SK-N-SH (cell line): Measurements from ENCODE around the gene RBM33. TPM values are rescaled to one million over a fixed set of nuclear protein-coding genes. Genes with fewer than 3 reads are reported as not detected.

Experiments
- CTCF ChIA-PET: fragments of 300-600, 350-600 bp; formaldehyde crosslinking; extraction: SDS; loops from one replicate; lab custom pipeline; 2021; lab: Yijun Ruan, JAX
- POLR2A ChIA-PET: fragments of 350-600 bp; sonication (Branson Sonifier 250); formaldehyde crosslinking; extraction: SDS; loops from one replicate; lab custom pipeline; 2020; ENCODE audit warnings: antibody characterized with exemption, inconsistent platforms; lab: Yijun Ruan, JAX
- DNase-seq: peaks from one replicate; pipeline ENCODE4 v3.0.0; 2012
- H2AFZ ChIP-seq: fragments of 200-600 bp; sonication (generic); 2 replicates; pipeline ENCODE4 v1.8.1; 2016; ENCODE audit warnings: antibody characterized with exemption, mild to moderate bottlenecking, low read depth
- H3F3A ChIP-seq: fragments of 200-600 bp; sonication (generic); replicated peaks from 2 replicates; pipeline ENCODE3; 2016; ENCODE audit warnings: antibody characterized with exemption, mild to moderate bottlenecking; ENCODE audit not compliant: insufficient read depth
- H3K27ac ChIP-seq, 2 experiments: fragments of 200-500 bp in 1 of 2; fragments of 200-600 bp in 1 of 2; sonication (Bioruptor generic) in 1 of 2; sonication (generic), shearing (Covaris generic) in 1 of 2; 2 replicates each; pipeline versions ENCODE4 v1.5.1 to v1.6.1; 2014 to 2016; ENCODE audit warnings: low read depth in 2 of 2, inconsistent platforms in 1 of 2, low read length in 1 of 2, mild to moderate bottlenecking in 1 of 2, mixed read lengths in 1 of 2
- H3K27me3 ChIP-seq: fragments of 200-600 bp; sonication (generic), shearing (Covaris generic); 2 replicates; pipeline ENCODE4 v1.6.1; 2016; ENCODE audit warnings: mixed run types; ENCODE audit not compliant: insufficient read depth
- H3K36me3 ChIP-seq, 2 experiments: fragments of 200-500 bp in 1 of 2; fragments of 200-600 bp in 1 of 2; sonication (Bioruptor generic) in 1 of 2; sonication (generic) in 1 of 2; replicated peaks in 1 of 2; 2 replicates each; pipeline versions ENCODE3 to v1.5.1; 2014 to 2016; ENCODE audit warnings: low read length in 1 of 2, mild to moderate bottlenecking in 1 of 2; ENCODE audit not compliant: insufficient read depth in 2 of 2, control insufficient read depth in 1 of 2
- H3K4me1 ChIP-seq, 2 experiments: fragments of 200-500 bp in 1 of 2; fragments of 200-600 bp in 1 of 2; sonication (Bioruptor generic) in 1 of 2; sonication (generic), shearing (Covaris generic) in 1 of 2; 2 replicates each; pipeline versions ENCODE4 v1.5.1 to v1.6.1; 2014 to 2016; ENCODE audit warnings: low read depth in 1 of 2, low read length in 1 of 2, mixed run types in 1 of 2; ENCODE audit not compliant: insufficient read depth in 2 of 2, control insufficient read depth in 1 of 2
- H3K4me2 ChIP-seq: fragments of 200-600 bp; sonication (generic), shearing (Covaris generic); 2 replicates; pipeline ENCODE4 v1.6.1; 2017; ENCODE audit warnings: mixed run types
- H3K4me3 ChIP-seq, 2 experiments: fragments of 200-500 bp in 1 of 2; fragments of 200-600 bp in 1 of 2; sonication (Bioruptor generic) in 1 of 2; sonication (generic), shearing (Covaris generic) in 1 of 2; 2 replicates each; pipeline versions ENCODE4 v1.5.1 to v1.8.1; 2014 to 2016; ENCODE audit warnings: low read depth in 2 of 2, inconsistent platforms in 1 of 2, low read length in 1 of 2, mild to moderate bottlenecking in 1 of 2, mixed read lengths in 1 of 2, moderate library complexity in 1 of 2
- H3K79me2 ChIP-seq: fragments of 200-600 bp; sonication (generic); 2 replicates; pipeline ENCODE4 v1.8.1; 2017; ENCODE audit warnings: mild to moderate bottlenecking; ENCODE audit not compliant: insufficient read depth
- H3K9ac ChIP-seq: fragments of 200-600 bp; sonication (generic); 2 replicates; pipeline ENCODE4 v1.6.1; 2017; ENCODE audit warnings: mixed run types
- H3K9me2 ChIP-seq: fragments of 200-600 bp; sonication (generic); 2 replicates; pipeline ENCODE4 v1.6.1; 2017; ENCODE audit warnings: mixed run types
- H3K9me3 ChIP-seq: fragments of 200-600 bp; sonication (generic); 2 replicates; pipeline ENCODE4 v1.6.1; 2017; ENCODE audit warnings: mixed run types, mild to moderate bottlenecking, moderate library complexity
- H4K20me1 ChIP-seq: fragments of 200-600 bp; sonication (generic); 2 replicates; pipeline ENCODE4 v1.6.1; 2017; ENCODE audit warnings: mild to moderate bottlenecking, mixed run types; ENCODE audit not compliant: insufficient read depth
- CHD2 ChIP-seq: fragments of 150-350 bp; IDR thresholded peaks from 2 replicates; pipeline ENCODE4 v1.6.1; 2018; ENCODE audit warnings: low read length; ENCODE audit not compliant: partially characterized antibody
- EP300 ChIP-seq, 2 experiments: IDR thresholded peaks; 2 replicates each; pipeline versions ENCODE4 v1.4.0 to v1.6.1; 2012; ENCODE audit warnings: borderline replicate concordance in 1 of 2, low read depth in 1 of 2, low read length in 1 of 2
- EZH2phosphoT487 ChIP-seq: fragments of 200-600 bp; sonication (generic); IDR thresholded peaks from 2 replicates; pipeline ENCODE4 v1.6.1; 2017; ENCODE audit warnings: low read depth, mixed run types, mild to moderate bottlenecking, antibody characterized with exemption, moderate library complexity, borderline replicate concordance
- FOXJ3 ChIP-seq: sonication (generic); formaldehyde crosslinking; IDR thresholded peaks from 2 replicates; pipeline ENCODE4 v1.5.1; 2020; ENCODE audit warnings: mild to moderate bottlenecking, missing genetic modification reagents
- FOXM1 ChIP-seq: IDR thresholded peaks from 2 replicates; pipeline ENCODE4 v1.4.0; 2012; ENCODE audit warnings: low read depth, mild to moderate bottlenecking
- GATA2 ChIP-seq: sonication (generic); formaldehyde crosslinking; IDR thresholded peaks from 2 replicates; pipeline ENCODE4 v1.5.0; 2020; ENCODE audit warnings: mild to moderate bottlenecking, missing genetic modification reagents
- NFIC ChIP-seq: IDR thresholded peaks from 2 replicates; pipeline ENCODE4 v1.4.0; 2012; ENCODE audit warnings: borderline replicate concordance
- RAD21 ChIP-seq: IDR thresholded peaks from 2 replicates; pipeline ENCODE4 v1.6.1; 2012; ENCODE audit warnings: mild to moderate bottlenecking, low read length
- RCOR1 ChIP-seq: fragments of 150-350 bp; IDR thresholded peaks from 2 replicates; pipeline ENCODE4 v1.6.1; 2017; ENCODE audit warnings: antibody characterized with exemption, low read length
- RXRA ChIP-seq: IDR thresholded peaks from 2 replicates; pipeline ENCODE4 v1.4.0; 2012; ENCODE audit warnings: low read depth, mild to moderate bottlenecking, borderline replicate concordance
- SIN3A ChIP-seq: IDR thresholded peaks from 2 replicates; pipeline ENCODE4 v1.6.1; 2012; ENCODE audit warnings: low read depth, mild to moderate bottlenecking, low read length, moderate library complexity, borderline replicate concordance
- SMC3 ChIP-seq: IDR thresholded peaks from 2 replicates; pipeline ENCODE4 v1.6.1; 2012; ENCODE audit warnings: low read depth, low read length, improper control_type of control experiment
- TCF12 ChIP-seq: IDR thresholded peaks from 2 replicates; pipeline ENCODE4 v1.4.0; 2012
- TEAD4 ChIP-seq: IDR thresholded peaks from 2 replicates; pipeline ENCODE4 v1.4.0; 2012; ENCODE audit warnings: mild to moderate bottlenecking, borderline replicate concordance; ENCODE audit not compliant: insufficient read depth
- WGBS: methylation state at CpG from one replicate; pipeline ENCODE4 v1.1.6; 2017; ENCODE audit warnings: low lambda C conversion rate; 5-methylcytosine and 5-hydroxymethylcytosine counted together
- polyA plus RNA-seq, 3 experiments: library from polyadenylated mRNA; depleted of rRNA; stranded (reverse); fragments of >200 nt; gene quantifications; 2 replicates each; pipeline ENCODE4 v1.2.3, GENCODE V29; 2012
- TF ChIP-seq, protein P1 (sequence below): IDR thresholded peaks from 2 replicates; pipeline ENCODE4; 2012
- TF ChIP-seq, protein P2 (sequence below): IDR thresholded peaks from 2 replicates; pipeline ENCODE4 v1.4.0; 2012; ENCODE audit warnings: low read depth
- TF ChIP-seq, protein P3 (sequence below): IDR thresholded peaks from 2 replicates; pipeline ENCODE4 v1.4.0; 2012; ENCODE audit warnings: low read depth, borderline replicate concordance
- TF ChIP-seq, protein P4 (sequence below): fragments of 150-350 bp; IDR thresholded peaks from 2 replicates; pipeline ENCODE4 v1.6.1; 2017; ENCODE audit warnings: antibody characterized with exemption, low read length, low read depth, borderline replicate concordance

The RBM33 gene
- polyA plus RNA-seq, 1 of the 3 experiments (the other 2 are of a cell fraction): 13.8 TPM

DNA sequence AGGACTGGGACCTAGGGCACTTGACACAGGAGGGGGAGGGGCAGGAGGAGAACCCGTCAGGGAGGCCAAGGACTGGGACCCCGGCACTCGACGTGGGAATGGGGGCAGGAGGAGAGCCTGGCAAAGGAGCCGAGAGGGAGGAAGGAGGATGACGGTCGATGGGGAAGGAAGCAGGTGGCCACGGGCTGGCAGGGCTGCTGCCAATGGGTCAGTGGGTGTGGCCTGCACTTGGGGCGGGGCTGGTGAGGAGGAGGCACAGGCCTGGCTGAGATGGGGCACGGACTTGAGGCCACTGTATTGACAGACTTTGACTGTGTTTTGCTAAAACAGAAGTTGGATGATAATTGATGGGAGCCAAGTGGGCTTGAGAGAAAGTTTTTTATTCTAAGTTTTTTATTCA, 68.9 kb downstream of the RBM33 start:
- POLR2A ChIA-PET: no interaction called here
- H3K79me2 ChIP-seq: peaks cover 58% of the 10 kb centered on the region; the same call in 1 of the 2 replicates

DNA sequence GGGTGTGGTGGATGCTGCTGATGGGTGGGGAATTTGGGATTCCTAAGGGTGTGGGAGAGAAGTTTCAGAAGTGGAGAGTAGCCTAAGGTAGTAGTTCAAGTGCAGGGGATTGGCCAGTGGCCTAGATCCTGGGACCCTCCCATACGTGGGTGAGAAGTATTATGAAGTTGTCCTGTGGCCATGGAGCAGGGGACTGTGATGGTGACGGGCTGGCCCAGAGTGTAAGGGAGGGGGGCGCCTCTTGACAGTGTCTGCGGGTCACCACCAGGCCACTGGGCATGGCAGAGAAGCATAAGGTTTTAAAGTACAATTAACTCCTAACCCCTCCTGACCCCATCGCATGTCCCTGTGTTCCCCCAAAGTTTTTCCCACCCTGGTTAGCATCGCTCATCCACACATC, 70.2 kb downstream of the RBM33 start:
- Histone ChIP-seq H4K20me1 (peaks cover 40% of the 10 kb centered on the region), H3K4me1 (no peaks in the 10 kb centered on the region; a peak in 1 of 4 replicates), H3K27me3 (no peaks in the 10 kb centered on the region), H3K27ac (no peak overlapping the region), H3K79me2 (peaks cover 46% of the 10 kb centered on the region; the same call in 1 of the 2 replicates), H3K9me2 (no peaks in the 10 kb centered on the region), H3K9ac (no peak overlapping the region), H3K4me3 (no peak overlapping the region), H3F3A (no peaks in the 10 kb centered on the region), H3K36me3 (peaks cover 51 to 78% of the 10 kb centered on the region in 2 experiments), H3K9me3 (no peaks in the 10 kb centered on the region), H2AFZ (no peak overlapping the region), H3K4me2 (no peak overlapping the region)
- 98% methylated on average over 6 of the region's 6 CpGs for WGBS
- TF ChIP-seq, protein P1, sequence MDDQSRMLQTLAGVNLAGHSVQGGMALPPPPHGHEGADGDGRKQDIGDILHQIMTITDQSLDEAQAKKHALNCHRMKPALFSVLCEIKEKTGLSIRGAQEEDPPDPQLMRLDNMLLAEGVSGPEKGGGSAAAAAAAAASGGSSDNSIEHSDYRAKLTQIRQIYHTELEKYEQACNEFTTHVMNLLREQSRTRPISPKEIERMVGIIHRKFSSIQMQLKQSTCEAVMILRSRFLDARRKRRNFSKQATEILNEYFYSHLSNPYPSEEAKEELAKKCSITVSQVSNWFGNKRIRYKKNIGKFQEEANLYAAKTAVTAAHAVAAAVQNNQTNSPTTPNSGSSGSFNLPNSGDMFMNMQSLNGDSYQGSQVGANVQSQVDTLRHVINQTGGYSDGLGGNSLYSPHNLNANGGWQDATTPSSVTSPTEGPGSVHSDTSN: no peak
- TF ChIP-seq, protein P2, sequence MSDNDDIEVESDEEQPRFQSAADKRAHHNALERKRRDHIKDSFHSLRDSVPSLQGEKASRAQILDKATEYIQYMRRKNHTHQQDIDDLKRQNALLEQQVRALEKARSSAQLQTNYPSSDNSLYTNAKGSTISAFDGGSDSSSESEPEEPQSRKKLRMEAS: no peak
- no peak for TF ChIP-seq EZH2phosphoT487
- no peak for TF ChIP-seq SMC3
- TF ChIP-seq FOXJ3: no peak
- TF ChIP-seq, protein P3, sequence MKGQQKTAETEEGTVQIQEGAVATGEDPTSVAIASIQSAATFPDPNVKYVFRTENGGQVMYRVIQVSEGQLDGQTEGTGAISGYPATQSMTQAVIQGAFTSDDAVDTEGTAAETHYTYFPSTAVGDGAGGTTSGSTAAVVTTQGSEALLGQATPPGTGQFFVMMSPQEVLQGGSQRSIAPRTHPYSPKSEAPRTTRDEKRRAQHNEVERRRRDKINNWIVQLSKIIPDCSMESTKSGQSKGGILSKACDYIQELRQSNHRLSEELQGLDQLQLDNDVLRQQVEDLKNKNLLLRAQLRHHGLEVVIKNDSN: no peak
- TF ChIP-seq TCF12: no peak
- TF ChIP-seq, protein P4, sequence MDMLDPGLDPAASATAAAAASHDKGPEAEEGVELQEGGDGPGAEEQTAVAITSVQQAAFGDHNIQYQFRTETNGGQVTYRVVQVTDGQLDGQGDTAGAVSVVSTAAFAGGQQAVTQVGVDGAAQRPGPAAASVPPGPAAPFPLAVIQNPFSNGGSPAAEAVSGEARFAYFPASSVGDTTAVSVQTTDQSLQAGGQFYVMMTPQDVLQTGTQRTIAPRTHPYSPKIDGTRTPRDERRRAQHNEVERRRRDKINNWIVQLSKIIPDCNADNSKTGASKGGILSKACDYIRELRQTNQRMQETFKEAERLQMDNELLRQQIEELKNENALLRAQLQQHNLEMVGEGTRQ: no peak
- TF ChIP-seq EP300 (IDR thresholded peaks at IDR 0.05; ENCODE audit: borderline replicate concordance in 1 of 2, low read depth in 1 of 2, low read length in 1 of 2): no peak
- no peak for TF ChIP-seq SIN3A
- TF ChIP-seq TEAD4: no peak
- no peak for TF ChIP-seq GATA2 (CRISPR knock-in tag)
- TF ChIP-seq FOXM1: no peak
- no peak for TF ChIP-seq CHD2
- CTCF ChIA-PET: interaction anchor here (1.8 to 3.3 kb wide), 2 partner anchors 8 to 116 kb away, joined by 6 to 20 read pairs; no protein-coding TSS in a partner anchor
- POLR2A ChIA-PET: no interaction called here
- no peak for DNase-seq

More for the DNA sequence above, 68.9 kb downstream of the RBM33 start:
- no peak overlapping the region for H3K4me2 ChIP-seq
- no peaks in the 10 kb centered on the region for H3F3A ChIP-seq
- H3K4me1 ChIP-seq: no peaks in the 10 kb centered on the region
- H3K4me3 ChIP-seq: no peak overlapping the region
- peak; percentile 32 for DNase-seq
- no peak overlapping the region for H3K9ac ChIP-seq
- H3K9me2 ChIP-seq: no peaks in the 10 kb centered on the region
- no peak overlapping the region for H2AFZ ChIP-seq
- peaks cover 40% of the 10 kb centered on the region for H4K20me1 ChIP-seq
- peaks cover 44 to 78% of the 10 kb centered on the region in 2 experiments for H3K36me3 ChIP-seq
- CTCF ChIA-PET: interaction anchor here (1.0 to 3.3 kb wide), 3 partner anchors 26 to 114 kb away, joined by 3 to 20 read pairs (median 4); no protein-coding TSS in a partner anchor
- no peaks in the 10 kb centered on the region for H3K9me3 ChIP-seq
- H3K27me3 ChIP-seq: no peaks in the 10 kb centered on the region
- TF ChIP-seq, protein P4: no peak
- TF ChIP-seq SIN3A: no peak
- no peak for TF ChIP-seq EP300 (IDR thresholded peaks at IDR 0.05; ENCODE audit: borderline replicate concordance in 1 of 2, low read depth in 1 of 2, low read length in 1 of 2)
- TF ChIP-seq, protein P3: no peak
- TF ChIP-seq FOXM1: no peak
- TF ChIP-seq CHD2: no peak
- no peak for TF ChIP-seq RCOR1
- no peak for TF ChIP-seq RAD21
- no peak for TF ChIP-seq RXRA
- TF ChIP-seq SMC3: no peak
- TF ChIP-seq NFIC: no peak
- WGBS: 91% methylated on average over 10 of the region's 10 CpGs
- H3K27ac ChIP-seq: no peak overlapping the region
